ENCODE measurements around the gene DAB2. TPM values are rescaled to one million over a fixed set of nuclear protein-coding genes. Genes with fewer than 3 reads are reported as not detected.

The DAB2 gene
- total RNA-seq, 1 experiment from 2014 or later = 30.1 TPM

DNA sequence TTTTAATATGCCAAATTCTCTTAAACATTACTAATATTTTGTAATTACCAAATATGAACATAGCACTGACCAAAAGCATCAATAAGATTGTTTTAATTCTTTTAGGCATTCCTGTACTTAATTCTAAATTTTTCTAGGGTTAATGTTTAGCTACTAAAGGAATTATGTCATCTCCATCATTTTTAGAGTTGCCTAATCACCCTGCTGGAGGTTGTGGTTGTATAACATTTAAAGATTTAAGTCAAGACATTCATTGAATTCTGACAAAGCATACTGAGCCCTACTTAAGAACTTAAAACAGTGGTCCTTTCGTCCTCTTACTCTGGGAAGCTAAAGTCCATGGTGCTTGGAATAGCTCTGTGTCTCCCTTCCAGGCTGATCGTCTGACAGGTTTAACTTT lies 28.1 kb upstream of the DAB2 start:
- CTCF ChIA-PET = interaction anchor here (0.6 kb wide), 1 partner anchor 11 kb away, joined by 3 read pairs; no protein-coding TSS in a partner anchor
- POLR2A ChIA-PET (ENCODE audit: low non-redundant PET) = no interaction called here
- intact Hi-C loops (cut with micrococcal nuclease; ENCODE audit: unreplicated experiment) = no loop called here
- Histone ChIP-seq H3K9me3 (ENCODE audit: low read depth, low read length, poor library complexity, severe bottlenecking) (no peaks in the 10 kb centered on the region), H3K36me3 (ENCODE audit: insufficient read depth, low read length, poor library complexity, severe bottlenecking) (no peaks in the 10 kb centered on the region), H3K4me1 (ENCODE audit: insufficient read depth, low read length, poor library complexity, severe bottlenecking) (no peaks in the 10 kb centered on the region), H3K4me3 (ENCODE audit: low read depth, low read length, poor library complexity, severe bottlenecking) (no peak overlapping the region), H3K27ac (ENCODE audit: low read depth, low read length, poor library complexity, severe bottlenecking) (no peak overlapping the region), H3K27me3 (replicated peaks; ENCODE audit: insufficient read depth, low read depth, low read length, poor library complexity) (no peaks in the 10 kb centered on the region)
- no TSS peak for BruUV-seq (replicated peaks)
- TF ChIP-seq, protein P1, sequence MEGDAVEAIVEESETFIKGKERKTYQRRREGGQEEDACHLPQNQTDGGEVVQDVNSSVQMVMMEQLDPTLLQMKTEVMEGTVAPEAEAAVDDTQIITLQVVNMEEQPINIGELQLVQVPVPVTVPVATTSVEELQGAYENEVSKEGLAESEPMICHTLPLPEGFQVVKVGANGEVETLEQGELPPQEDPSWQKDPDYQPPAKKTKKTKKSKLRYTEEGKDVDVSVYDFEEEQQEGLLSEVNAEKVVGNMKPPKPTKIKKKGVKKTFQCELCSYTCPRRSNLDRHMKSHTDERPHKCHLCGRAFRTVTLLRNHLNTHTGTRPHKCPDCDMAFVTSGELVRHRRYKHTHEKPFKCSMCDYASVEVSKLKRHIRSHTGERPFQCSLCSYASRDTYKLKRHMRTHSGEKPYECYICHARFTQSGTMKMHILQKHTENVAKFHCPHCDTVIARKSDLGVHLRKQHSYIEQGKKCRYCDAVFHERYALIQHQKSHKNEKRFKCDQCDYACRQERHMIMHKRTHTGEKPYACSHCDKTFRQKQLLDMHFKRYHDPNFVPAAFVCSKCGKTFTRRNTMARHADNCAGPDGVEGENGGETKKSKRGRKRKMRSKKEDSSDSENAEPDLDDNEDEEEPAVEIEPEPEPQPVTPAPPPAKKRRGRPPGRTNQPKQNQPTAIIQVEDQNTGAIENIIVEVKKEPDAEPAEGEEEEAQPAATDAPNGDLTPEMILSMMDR (conservative IDR thresholded peaks at IDR 0.05; ENCODE audit: low read depth, low read length) = no peak
- no peak for DNase-seq (ENCODE audit: low spot score)

DNA sequence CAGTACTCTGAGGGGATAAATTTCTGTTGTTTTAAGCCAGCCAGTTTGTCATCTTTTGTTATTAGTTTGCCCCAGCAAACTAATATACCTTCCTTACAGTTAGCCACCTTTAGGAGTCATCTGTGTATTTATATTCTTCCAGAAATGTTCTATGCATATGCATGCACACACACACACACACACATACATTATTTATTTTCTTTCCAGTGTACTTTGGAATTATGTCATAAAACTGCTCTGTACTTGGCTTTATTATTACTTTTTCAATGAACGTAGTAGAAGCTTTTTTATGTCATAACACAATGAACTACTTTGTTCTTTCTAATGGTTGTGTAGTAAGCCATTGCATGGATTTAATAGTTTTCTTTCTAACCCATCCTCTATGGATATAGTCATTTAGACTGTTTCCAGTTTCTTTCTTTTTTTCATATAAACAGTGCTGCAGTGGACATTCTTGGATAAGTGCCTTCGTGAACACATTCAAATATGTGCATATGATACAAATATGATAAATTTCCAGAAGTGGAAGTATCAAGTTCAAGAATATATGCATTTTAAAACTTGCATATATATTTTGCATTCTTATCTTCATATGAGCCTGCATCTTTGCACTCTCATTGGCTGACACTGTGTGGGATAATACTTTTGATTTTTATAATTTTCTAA lies 26.6 kb upstream of the DAB2 start:
- Histone ChIP-seq H3K4me1 (ENCODE audit: insufficient read depth, low read length, poor library complexity, severe bottlenecking) (no peaks in the 10 kb centered on the region), H3K36me3 (ENCODE audit: insufficient read depth, low read length, poor library complexity, severe bottlenecking) (no peaks in the 10 kb centered on the region), H3K27me3 (replicated peaks; ENCODE audit: insufficient read depth, low read depth, low read length, poor library complexity) (no peaks in the 10 kb centered on the region), H3K27ac (ENCODE audit: low read depth, low read length, poor library complexity, severe bottlenecking) (no peak overlapping the region), H3K4me3 (ENCODE audit: low read depth, low read length, poor library complexity, severe bottlenecking) (no peak overlapping the region), H3K9me3 (ENCODE audit: low read depth, low read length, poor library complexity, severe bottlenecking) (no peaks in the 10 kb centered on the region)
- TF ChIP-seq, protein P1 (conservative IDR thresholded peaks at IDR 0.05; ENCODE audit: low read depth, low read length) = no peak
- TF ChIP-seq EZH2 (IDR thresholded peaks at IDR 0.05; ENCODE audit: borderline replicate concordance, low read depth, low read length, poor library complexity, severe bottlenecking) = no peak
- intact Hi-C loops (cut with micrococcal nuclease; ENCODE audit: unreplicated experiment) = no loop called here
- CTCF ChIA-PET = no interaction called here
- no TSS peak for BruUV-seq (replicated peaks)
- POLR2A ChIA-PET (ENCODE audit: low non-redundant PET) = no interaction called here
- DNase-seq (ENCODE audit: low spot score) = no peak

DNA sequence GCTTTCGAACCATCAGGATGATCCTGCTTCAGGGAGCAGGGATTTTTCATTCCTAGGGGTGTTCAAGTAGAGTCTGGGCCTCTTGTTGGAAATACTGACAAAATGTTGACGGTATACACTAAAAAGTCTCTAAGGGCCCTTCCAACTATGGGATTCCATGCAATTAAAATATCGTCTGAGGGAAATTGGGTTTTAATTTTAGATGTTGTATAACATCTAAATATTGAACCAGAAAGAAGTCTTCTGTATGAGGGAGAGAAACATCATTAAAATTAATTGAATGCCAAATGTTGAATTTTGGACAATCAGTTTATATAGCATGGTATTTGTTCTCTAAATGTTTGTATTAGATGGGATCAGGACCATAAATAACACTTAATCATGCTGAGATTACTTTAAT lies 25.7 kb upstream of the DAB2 start:
- Histone ChIP-seq H3K27me3 (replicated peaks; ENCODE audit: insufficient read depth, low read depth, low read length, poor library complexity) (no peaks in the 10 kb centered on the region), H3K27ac (ENCODE audit: low read depth, low read length, poor library complexity, severe bottlenecking) (no peak overlapping the region), H3K9me3 (ENCODE audit: low read depth, low read length, poor library complexity, severe bottlenecking) (no peaks in the 10 kb centered on the region), H3K4me3 (ENCODE audit: low read depth, low read length, poor library complexity, severe bottlenecking) (no peak overlapping the region), H3K36me3 (ENCODE audit: insufficient read depth, low read length, poor library complexity, severe bottlenecking) (no peaks in the 10 kb centered on the region), H3K4me1 (ENCODE audit: insufficient read depth, low read length, poor library complexity, severe bottlenecking) (no peaks in the 10 kb centered on the region)
- CTCF ChIA-PET = no interaction called here
- BruUV-seq (replicated peaks) = no TSS peak
- intact Hi-C loops (cut with micrococcal nuclease; ENCODE audit: unreplicated experiment) = no loop called here
- no peak for TF ChIP-seq EZH2 (IDR thresholded peaks at IDR 0.05; ENCODE audit: borderline replicate concordance, low read depth, low read length, poor library complexity, severe bottlenecking)
- TF ChIP-seq, protein P1 (conservative IDR thresholded peaks at IDR 0.05; ENCODE audit: low read depth, low read length) = no peak
- POLR2A ChIA-PET (ENCODE audit: low non-redundant PET) = interaction anchor here (0.5 kb wide), 1 partner anchor 42 kb away, joined by 3 read pairs; no protein-coding TSS in a partner anchor
- no peak for DNase-seq (ENCODE audit: low spot score)
